Measurements from ENCODE around the gene ANKRD52. TPM values are rescaled to one million over a fixed set of nuclear protein-coding genes. Genes with fewer than 3 reads are reported as not detected.

ANKRD52 gene
- total and polyA plus RNA-seq, 4 donors, result 20.9 to 54.7 (median 32.9) TPM

DNA sequence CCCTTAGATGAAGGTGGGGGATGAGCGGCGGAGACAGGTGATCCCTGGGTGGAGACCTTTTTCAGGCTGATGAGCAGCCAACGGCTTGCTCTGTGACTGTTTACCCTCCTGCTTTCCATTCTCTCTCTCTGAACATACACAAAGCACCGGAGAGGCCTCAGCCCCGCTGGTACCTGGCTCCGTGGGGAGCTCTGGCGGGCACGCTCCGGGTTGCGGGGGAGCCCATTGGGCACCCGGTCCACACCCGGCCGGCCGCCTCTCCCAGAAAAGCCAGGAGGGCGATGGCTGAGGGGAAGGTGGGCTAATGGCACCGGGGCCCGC lies 69.4 kb downstream of the ANKRD52 start:
- peak overlapping the region; percentile 99 for H3K4me3 ChIP-seq (ENCODE audit: low read depth, low read length)
- H3K9me3 ChIP-seq (ENCODE audit: control insufficient read depth, insufficient read depth, low read length), result no peaks in the 10 kb centered on the region
- no peak for DNase-seq (ENCODE audit: low read depth in 4 of 6, low spot score in 6 of 6)
- 0% methylated on average over 12 of the region's 17 CpGs for WGBS (ENCODE audit: insufficient coverage)
- H3K4me1 ChIP-seq (ENCODE audit: control insufficient read depth, insufficient read depth, low read length), result peaks cover 15% of the 10 kb centered on the region
- H3K27me3 ChIP-seq (ENCODE audit: control insufficient read depth, insufficient read depth, low read length), result no peaks in the 10 kb centered on the region
- H3K36me3 ChIP-seq (ENCODE audit: control insufficient read depth, insufficient read depth, low read length), result peaks cover 20% of the 10 kb centered on the region
- peak overlapping the region; percentile 88 for H3K27ac ChIP-seq (ENCODE audit: low read depth, low read length)

- peaks cover 15% of the 10 kb centered on the region for H3K4me1 ChIP-seq (ENCODE audit: control insufficient read depth, insufficient read depth, low read length)
- peaks cover 24% of the 10 kb centered on the region for H3K36me3 ChIP-seq (ENCODE audit: control insufficient read depth, insufficient read depth, low read length)
- H3K4me3 ChIP-seq (ENCODE audit: low read depth, low read length), result peak overlapping the region; percentile 99
- DNase-seq (ENCODE audit: low read depth in 4 of 6, low spot score in 6 of 6), result peak in 2 of 6 donors; percentile 31 to 39
- H3K27me3 ChIP-seq (ENCODE audit: control insufficient read depth, insufficient read depth, low read length), result no peaks in the 10 kb centered on the region
- 5% methylated on average over 4 of the region's 10 CpGs for WGBS (ENCODE audit: insufficient coverage)
- no peaks in the 10 kb centered on the region for H3K9me3 ChIP-seq (ENCODE audit: control insufficient read depth, insufficient read depth, low read length)
- peak overlapping the region; percentile 88 for H3K27ac ChIP-seq (ENCODE audit: low read depth, low read length)
Measured at GRCh38 chr12:56188131-56188777, 69.9 kb downstream of the ANKRD52 start.

Other genes starting within 250 kb of the ANKRD52 start
- 1 to 10 TPM; 3.4 to 5.2 TPM for gene IKZF4, start 237.3 kb downstream of the ANKRD52 start, total RNA-seq
- gene IKZF4, start 237.3 kb downstream of the ANKRD52 start, polyA plus RNA-seq (ENCODE audit: insufficient read length in 2 of 2), result 10 to 100 TPM; 16.8 to 25.2 TPM
- 100 to 1,000 TPM in 1 of 2 donors, 10 to 100 TPM in 1; 97.6 to 270 TPM for gene RPS26, start 216.5 kb downstream of the ANKRD52 start, total RNA-seq
- 100 to 1,000 TPM; 118 to 209 TPM for gene RPS26, start 216.5 kb downstream of the ANKRD52 start, polyA plus RNA-seq (ENCODE audit: insufficient read length in 2 of 2)
- gene ERBB3, start 178.2 kb downstream of the ANKRD52 start, total RNA-seq, result 10 to 100 TPM; 41.1 to 73.9 TPM
- 10 to 100 TPM; 70.1 to 95.1 TPM for gene ERBB3, start 178.2 kb downstream of the ANKRD52 start, polyA plus RNA-seq (ENCODE audit: insufficient read length in 2 of 2)
- gene PA2G4, start 153.8 kb downstream of the ANKRD52 start, total RNA-seq, result 100 to 1,000 TPM in 1 of 2 donors, 10 to 100 TPM in 1; 63.6 to 106 TPM
- 100 to 1,000 TPM; 123 to 126 TPM for gene PA2G4, start 153.8 kb downstream of the ANKRD52 start, polyA plus RNA-seq (ENCODE audit: insufficient read length in 2 of 2)
- gene RPL41, start 141.8 kb downstream of the ANKRD52 start, total RNA-seq, result 1,000 to 10,000 TPM in 1 of 2 donors, 100 to 1,000 TPM in 1; 970 to 5,681 TPM
- 1,000 to 10,000 TPM; 2,766 to 3,172 TPM for gene RPL41, start 141.8 kb downstream of the ANKRD52 start, polyA plus RNA-seq (ENCODE audit: insufficient read length in 2 of 2)
- 1 to 10 TPM; 5.2 to 7.1 TPM for gene ZC3H10, start 140.1 kb downstream of the ANKRD52 start, total RNA-seq
- 1 to 10 TPM; 4.1 to 6.0 TPM for gene ZC3H10, start 140.1 kb downstream of the ANKRD52 start, polyA plus RNA-seq (ENCODE audit: insufficient read length in 2 of 2)
- 10 to 100 TPM; 72.6 to 76.6 TPM for gene ESYT1, start 130.1 kb downstream of the ANKRD52 start, total RNA-seq
- 10 to 100 TPM; 42.6 to 49.7 TPM for gene ESYT1, start 130.1 kb downstream of the ANKRD52 start, polyA plus RNA-seq (ENCODE audit: insufficient read length in 2 of 2)
- 100 to 1,000 TPM in 1 of 2 donors, 10 to 100 TPM in 1; 69.4 to 199 TPM for gene MYL6B, start 105.8 kb downstream of the ANKRD52 start, total RNA-seq
- 100 to 1,000 TPM; 276 to 287 TPM for gene MYL6B, start 105.8 kb downstream of the ANKRD52 start, polyA plus RNA-seq (ENCODE audit: insufficient read length in 2 of 2)
- gene MYL6, start 100.0 kb downstream of the ANKRD52 start, total RNA-seq, result 1,000 to 10,000 TPM in 1 of 2 donors, 100 to 1,000 TPM in 1; 887 to 2,396 TPM
- 1,000 to 10,000 TPM; 1,367 to 1,524 TPM for gene MYL6, start 100.0 kb downstream of the ANKRD52 start, polyA plus RNA-seq (ENCODE audit: insufficient read length in 2 of 2)
- 100 to 1,000 TPM in 1 of 2 donors, 10 to 100 TPM in 1; 66.2 to 104 TPM for gene SMARCC2, start 68.9 kb downstream of the ANKRD52 start, total RNA-seq
- gene SMARCC2, start 68.9 kb downstream of the ANKRD52 start, polyA plus RNA-seq (ENCODE audit: insufficient read length in 2 of 2), result 100 to 1,000 TPM; 141 to 143 TPM
- gene RNF41, start 36.5 kb downstream of the ANKRD52 start, total RNA-seq, result 10 to 100 TPM; 58.0 to 75.1 TPM
- 10 to 100 TPM; 51.5 to 56.7 TPM for gene RNF41, start 36.5 kb downstream of the ANKRD52 start, polyA plus RNA-seq (ENCODE audit: insufficient read length in 2 of 2)
- gene NABP2, start 34.0 kb downstream of the ANKRD52 start, total RNA-seq, result 10 to 100 TPM; 20.8 to 45.5 TPM
- 10 to 100 TPM; 46.3 to 48.3 TPM for gene NABP2, start 34.0 kb downstream of the ANKRD52 start, polyA plus RNA-seq (ENCODE audit: insufficient read length in 2 of 2)
- gene SLC39A5, start 28.3 kb downstream of the ANKRD52 start, total RNA-seq, result under 1 TPM in 1 of 2 donors, not detected in 1; 0.66 TPM
- 1 to 10 TPM in 1 of 2 donors, under 1 TPM in 1; 0.60 to 1.9 TPM for gene SLC39A5, start 28.3 kb downstream of the ANKRD52 start, polyA plus RNA-seq (ENCODE audit: insufficient read length in 2 of 2)
- gene COQ10A, start 8.6 kb upstream of the ANKRD52 start, total RNA-seq, result 10 to 100 TPM; 13.4 to 19.0 TPM
- gene COQ10A, start 8.6 kb upstream of the ANKRD52 start, polyA plus RNA-seq (ENCODE audit: insufficient read length in 2 of 2), result 10 to 100 TPM; 24.9 to 29.9 TPM
- gene CS, start 41.9 kb upstream of the ANKRD52 start, total RNA-seq, result 100 to 1,000 TPM in 1 of 2 donors, 10 to 100 TPM in 1; 79.6 to 179 TPM
- gene CS, start 41.9 kb upstream of the ANKRD52 start, polyA plus RNA-seq (ENCODE audit: insufficient read length in 2 of 2), result 100 to 1,000 TPM; 196 to 202 TPM
- 100 to 1,000 TPM in 1 of 2 donors, 10 to 100 TPM in 1; 46.7 to 163 TPM for gene CNPY2, start 57.6 kb upstream of the ANKRD52 start, total RNA-seq
- 100 to 1,000 TPM; 144 to 145 TPM for gene CNPY2, start 57.6 kb upstream of the ANKRD52 start, polyA plus RNA-seq (ENCODE audit: insufficient read length in 2 of 2)
- gene PAN2, start 75.6 kb upstream of the ANKRD52 start, total RNA-seq, result 10 to 100 TPM; 41.0 to 74.1 TPM
- 10 to 100 TPM; 55.0 to 74.9 TPM for gene PAN2, start 75.6 kb upstream of the ANKRD52 start, polyA plus RNA-seq (ENCODE audit: insufficient read length in 2 of 2)
- gene IL23A, start 80.5 kb upstream of the ANKRD52 start, total RNA-seq, result under 1 TPM in 1 of 2 donors, not detected in 1; 0.22 TPM
- gene IL23A, start 80.5 kb upstream of the ANKRD52 start, polyA plus RNA-seq (ENCODE audit: insufficient read length in 2 of 2), result under 1 TPM; 0.46 to 0.80 TPM
- gene STAT2, start 101.7 kb upstream of the ANKRD52 start, total RNA-seq, result 100 to 1,000 TPM; 120 to 145 TPM
- gene STAT2, start 101.7 kb upstream of the ANKRD52 start, polyA plus RNA-seq (ENCODE audit: insufficient read length in 2 of 2), result 100 to 1,000 TPM in 1 of 2 donors, 10 to 100 TPM in 1; 72.4 to 120 TPM
- not detected for gene APOF, start 104.5 kb upstream of the ANKRD52 start, total RNA-seq
- under 1 TPM in 1 of 2 donors, not detected in 1; 0.12 TPM for gene APOF, start 104.5 kb upstream of the ANKRD52 start, polyA plus RNA-seq (ENCODE audit: insufficient read length in 2 of 2)
- gene TIMELESS, start 191.0 kb upstream of the ANKRD52 start, total RNA-seq, result 10 to 100 TPM; 10.1 to 10.6 TPM
- gene TIMELESS, start 191.0 kb upstream of the ANKRD52 start, polyA plus RNA-seq (ENCODE audit: insufficient read length in 2 of 2), result 10 to 100 TPM; 20.4 to 24.8 TPM
- gene MIP, start 196.3 kb upstream of the ANKRD52 start, total RNA-seq, result under 1 TPM in 1 of 2 donors, not detected in 1; 0.30 TPM
- under 1 TPM in 1 of 2 donors, not detected in 1; 0.60 TPM for gene MIP, start 196.3 kb upstream of the ANKRD52 start, polyA plus RNA-seq (ENCODE audit: insufficient read length in 2 of 2)
- gene SPRYD4, start 210.2 kb upstream of the ANKRD52 start, total RNA-seq, result 1 to 10 TPM; 1.7 to 3.8 TPM
- gene SPRYD4, start 210.2 kb upstream of the ANKRD52 start, polyA plus RNA-seq (ENCODE audit: insufficient read length in 2 of 2), result 1 to 10 TPM; 2.7 to 5.1 TPM
- gene GLS2, start 229.8 kb upstream of the ANKRD52 start, total RNA-seq, result 10 to 100 TPM in 1 of 2 donors, 1 to 10 TPM in 1; 3.1 to 10.5 TPM
- 10 to 100 TPM in 1 of 2 donors, 1 to 10 TPM in 1; 9.6 to 10.8 TPM for gene GLS2, start 229.8 kb upstream of the ANKRD52 start, polyA plus RNA-seq (ENCODE audit: insufficient read length in 2 of 2)